IPS DF 4.7 (cell line): ENCODE results near the gene GALNTL6.
"Not testable (repeated sequence)": the region's sequence is repeated elsewhere in the genome, so short reads cannot be mapped to it uniquely, and the experiment has no call there.

ENCODE experiments used
- DNase-seq: peaks from one replicate; pipeline ENCODE4 v3.0.0-alpha.2; 2013; ENCODE audit warnings: low spot score; ENCODE audit errors: extremely low read depth

The GALNTL6 gene

GRCh38 chr4:173009129-173009823 is 1196.1 kb downstream of the GALNTL6 start:
- DNase-seq: no peak

DNA sequence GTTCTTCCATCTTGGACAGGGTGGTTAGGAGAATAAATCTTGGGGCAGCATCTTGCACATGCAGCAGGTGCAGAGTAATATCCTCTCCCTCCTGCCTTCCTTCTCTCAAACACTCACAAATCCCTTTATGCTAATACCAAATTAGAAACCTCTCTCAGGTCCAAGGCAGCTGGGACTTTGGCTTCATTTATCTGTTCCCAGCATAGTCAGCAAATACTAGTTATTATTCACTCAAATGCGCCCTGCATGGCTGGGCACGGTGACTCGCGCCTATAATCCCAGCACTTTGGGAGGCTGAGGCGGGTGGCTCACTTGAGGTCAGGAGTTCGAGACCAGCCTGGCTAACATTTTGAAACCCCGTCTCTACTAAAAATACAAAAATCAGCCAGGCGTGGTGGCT is 1199.4 kb downstream of the GALNTL6 start:
- no peak for DNase-seq

GRCh38 chr4:173013232-173013930 is 1200.2 kb downstream of the GALNTL6 start:
- DNase-seq: no peak

- DNase-seq: peak; percentile 58
Measured at GRCh38 chr4:173014113-173014558, 1200.9 kb downstream of the GALNTL6 start.

DNA sequence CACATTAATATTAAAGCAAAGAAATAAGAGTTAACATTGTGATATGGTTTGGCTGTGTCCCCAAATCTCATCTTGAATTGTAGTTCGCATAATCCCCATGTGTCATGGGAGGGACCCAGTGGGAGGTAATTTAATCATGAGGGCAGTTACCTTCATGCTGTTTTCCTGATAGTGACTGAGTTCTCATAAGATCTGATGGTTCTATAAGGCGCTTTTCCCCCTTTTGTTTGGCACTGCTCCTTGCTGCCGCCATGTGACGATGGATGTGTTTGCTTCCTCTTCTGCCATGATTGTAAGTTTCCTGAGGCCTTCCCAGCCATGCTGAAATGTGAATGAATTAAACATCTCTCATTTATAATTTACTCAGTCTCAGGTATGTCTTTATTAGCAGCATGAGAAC is 1201.6 kb downstream of the GALNTL6 start:
- DNase-seq: no peak

- no peak for DNase-seq
Measured at GRCh38 chr4:173017802-173018201, 1204.6 kb downstream of the GALNTL6 start.

DNA sequence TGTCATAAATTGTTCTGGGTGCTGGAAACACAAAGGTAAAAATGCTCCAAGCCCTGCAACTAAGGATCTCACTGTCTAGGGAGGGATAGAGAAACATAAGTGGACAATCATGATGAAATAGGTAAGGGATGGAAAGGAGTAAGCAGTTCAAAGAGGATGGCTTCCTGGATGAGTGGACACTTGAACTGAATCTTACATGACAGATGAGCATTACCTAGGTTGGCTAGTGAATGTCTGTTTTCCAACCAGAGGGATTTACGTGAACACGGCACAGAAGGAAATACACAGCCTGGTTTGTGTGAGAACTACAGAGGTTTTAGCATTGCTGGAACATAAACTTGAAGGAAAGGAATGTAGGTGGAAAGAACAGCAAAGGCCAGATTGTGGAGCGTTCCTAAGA is 1205.2 kb downstream of the GALNTL6 start:
- no peak for DNase-seq

DNA sequence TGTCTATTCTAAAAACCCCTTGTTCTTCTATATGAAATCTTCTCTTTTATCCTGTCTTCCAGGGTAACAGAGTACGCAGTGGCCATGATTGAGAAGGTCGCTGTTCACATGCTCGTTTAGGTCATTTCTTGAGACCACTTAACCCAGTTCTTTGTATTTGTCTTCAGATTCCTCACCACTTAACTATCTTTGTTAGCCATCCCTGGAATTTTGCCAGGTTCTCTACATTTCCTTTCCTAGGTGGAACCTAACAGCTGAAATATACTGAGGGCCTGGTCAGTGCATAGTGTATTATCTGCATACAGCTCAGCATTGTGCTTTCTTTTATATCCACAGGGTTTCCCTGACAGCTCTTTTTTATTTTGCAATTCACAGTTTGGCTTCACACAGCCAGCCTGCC is 1206.5 kb downstream of the GALNTL6 start:
- no peak for DNase-seq

DNA sequence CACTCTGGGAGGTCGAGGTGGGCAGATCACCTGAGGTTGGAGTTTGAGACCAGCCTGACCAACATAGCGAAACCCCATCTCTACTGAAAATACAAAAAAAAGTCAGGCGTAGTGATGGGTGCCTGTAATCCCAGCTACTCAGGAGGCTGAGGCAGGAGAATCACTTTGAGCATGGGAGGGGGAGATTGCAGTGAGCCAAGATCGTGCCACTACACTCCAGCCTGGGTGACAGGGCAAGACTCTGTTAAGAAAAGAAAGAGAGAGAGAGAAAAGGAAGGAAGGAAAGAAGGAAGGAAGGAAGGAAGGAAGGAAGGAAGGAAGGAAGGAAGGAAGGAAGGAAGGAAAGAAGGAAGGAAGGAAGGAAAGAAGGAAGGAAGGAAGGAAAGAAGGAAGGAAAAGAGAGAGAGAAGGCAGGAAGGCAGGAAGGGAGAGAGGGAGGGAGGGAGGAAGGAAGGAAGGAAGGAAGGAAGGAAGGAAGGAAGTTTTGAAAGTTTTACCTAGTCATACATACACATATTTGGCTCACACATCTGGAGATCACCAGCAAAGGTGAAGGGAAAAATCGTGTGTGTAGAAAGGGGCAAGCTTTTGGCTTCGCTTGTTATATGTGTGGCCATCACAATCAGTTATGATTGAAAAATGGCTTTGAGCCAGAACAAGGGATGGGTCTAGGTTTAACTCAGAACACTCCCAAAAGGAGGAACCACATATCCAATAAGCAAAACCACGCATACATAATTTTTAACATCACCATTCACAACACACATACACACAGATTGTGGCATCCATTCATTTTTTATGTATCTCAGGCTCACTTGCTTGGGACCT is 1208.8 kb downstream of the GALNTL6 start:
- not testable (repeated sequence) for DNase-seq

- DNase-seq: no peak
Measured at GRCh38 chr4:173024203-173024602, 1211.0 kb downstream of the GALNTL6 start.

DNA sequence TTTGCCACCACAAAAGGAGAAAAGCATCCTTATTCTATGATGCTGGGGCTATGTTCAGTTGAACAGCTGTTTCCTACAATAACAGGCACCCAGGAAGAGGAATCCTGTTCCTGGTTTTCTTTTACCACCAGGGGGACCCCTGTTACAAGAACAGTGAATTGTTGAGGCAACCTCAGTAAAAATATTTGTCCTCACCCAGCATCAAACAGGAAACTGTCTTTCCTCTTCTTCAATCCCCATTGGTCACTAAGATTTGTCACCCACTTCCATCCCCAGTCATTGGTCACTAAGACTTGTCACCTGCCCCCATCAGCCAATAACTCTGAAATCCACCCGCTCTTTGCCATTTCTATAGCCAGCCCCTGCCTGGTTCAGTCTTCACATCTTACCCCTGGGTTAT is 1211.9 kb downstream of the GALNTL6 start:
- DNase-seq: peak; percentile 41

DNA sequence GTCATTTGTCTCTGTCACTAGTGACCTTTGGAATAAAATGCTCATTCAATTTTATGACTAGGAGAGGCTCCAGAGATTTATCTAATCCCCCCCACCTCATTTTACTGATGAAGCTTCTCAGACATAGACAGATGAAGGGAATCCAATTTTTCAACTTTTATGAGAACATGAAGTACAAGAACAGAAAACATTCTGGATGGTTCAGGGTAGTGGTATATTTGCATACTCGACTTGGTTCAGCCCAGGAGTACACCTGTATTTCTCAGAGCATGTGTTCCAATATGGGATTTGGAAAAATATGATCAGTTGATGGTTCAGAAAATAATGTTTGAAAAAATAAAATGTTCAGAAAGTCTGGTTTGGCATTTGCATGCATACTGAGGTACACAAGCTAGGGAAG is 1224.0 kb downstream of the GALNTL6 start:
- no peak for DNase-seq

GRCh38 chr4:173038192-173038896 is 1225.1 kb downstream of the GALNTL6 start:
- no peak for DNase-seq

DNA sequence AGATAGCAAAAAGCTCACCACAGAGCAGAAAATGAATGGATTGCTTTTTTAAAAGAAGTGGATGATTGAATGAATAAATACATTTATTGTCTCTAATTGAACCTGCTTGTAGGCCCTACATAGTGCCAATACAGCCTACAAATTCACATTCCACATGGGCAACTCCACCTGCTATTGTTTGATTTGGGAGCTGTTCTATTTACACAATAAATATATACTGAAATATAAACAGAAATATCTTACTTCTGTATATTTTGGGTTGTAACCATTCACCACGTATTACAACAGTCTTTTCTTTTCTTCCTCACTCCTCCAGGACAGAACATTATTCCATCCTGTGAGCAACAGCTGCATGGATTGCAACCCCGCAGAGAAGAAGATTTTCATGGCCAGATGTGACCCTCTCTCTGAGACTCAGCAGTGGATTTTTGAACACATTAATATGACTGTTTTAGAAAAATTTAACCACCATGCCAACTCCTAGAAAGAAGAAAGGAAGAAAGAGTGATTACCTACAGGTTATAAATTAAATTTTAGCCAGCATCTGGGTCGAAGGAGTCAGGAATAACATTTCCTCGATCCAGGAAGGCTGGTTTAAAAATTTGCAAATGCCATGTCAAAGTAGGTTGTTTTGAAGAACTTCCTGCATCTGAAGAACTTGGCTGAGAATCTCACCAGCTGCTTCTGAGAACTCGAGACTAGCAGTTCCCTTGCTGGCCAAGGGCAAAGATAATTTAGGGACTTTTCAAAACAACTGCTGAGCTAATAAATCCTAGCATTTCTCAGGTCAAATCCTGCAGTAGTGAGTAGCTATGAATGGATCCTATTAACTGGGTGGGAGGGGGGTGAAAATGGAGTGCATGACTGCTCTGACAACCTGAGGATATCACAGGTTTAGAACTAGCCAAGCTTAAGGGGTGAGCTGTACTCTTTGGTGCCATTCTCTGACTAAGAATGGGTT is 1226.7 kb downstream of the GALNTL6 start:
- no peak for DNase-seq

DNA sequence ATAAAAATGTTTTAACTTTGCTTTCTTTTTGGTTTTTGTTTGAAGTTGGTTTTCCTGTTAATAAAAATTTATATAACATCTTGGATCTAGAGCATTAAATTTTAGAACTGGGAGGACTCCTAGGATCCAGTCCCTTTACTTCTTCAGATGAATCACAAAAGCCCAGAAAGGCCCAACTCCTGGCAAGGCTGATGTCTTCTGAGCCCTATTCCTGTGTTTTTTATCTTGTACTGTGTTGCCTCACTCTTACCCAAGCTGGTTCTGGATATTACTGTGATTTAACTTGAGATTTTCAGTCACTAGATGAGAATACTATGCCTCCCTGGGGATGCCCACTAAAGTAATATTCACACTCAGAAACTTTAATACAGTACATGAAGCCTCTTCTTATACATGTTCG is 1228.3 kb downstream of the GALNTL6 start:
- no peak for DNase-seq

DNA sequence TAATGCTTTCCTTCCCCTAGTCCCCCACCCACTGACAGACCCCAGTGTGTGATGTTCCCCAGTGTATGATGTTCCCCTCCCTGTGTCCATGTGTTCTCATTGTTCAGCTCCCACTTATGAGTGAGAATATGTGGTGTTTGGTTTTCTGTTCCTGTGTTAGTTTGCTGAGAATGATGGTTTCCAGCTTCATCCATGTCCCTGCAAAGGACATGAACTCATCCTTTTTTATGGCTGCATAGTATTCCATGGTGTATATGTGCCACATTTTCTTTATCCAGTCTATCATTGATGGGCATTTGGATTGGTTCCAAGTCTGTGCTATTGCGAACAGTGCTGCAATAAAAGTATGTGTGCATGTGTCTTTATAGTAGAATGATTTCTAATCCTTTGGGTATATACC is 1228.9 kb downstream of the GALNTL6 start:
- DNase-seq: not testable (repeated sequence)

- DNase-seq: no peak
Measured at GRCh38 chr4:173044340-173044739, 1231.1 kb downstream of the GALNTL6 start.

- no peak for DNase-seq
Measured at GRCh38 chr4:173045571-173045970, 1232.4 kb downstream of the GALNTL6 start.

DNA sequence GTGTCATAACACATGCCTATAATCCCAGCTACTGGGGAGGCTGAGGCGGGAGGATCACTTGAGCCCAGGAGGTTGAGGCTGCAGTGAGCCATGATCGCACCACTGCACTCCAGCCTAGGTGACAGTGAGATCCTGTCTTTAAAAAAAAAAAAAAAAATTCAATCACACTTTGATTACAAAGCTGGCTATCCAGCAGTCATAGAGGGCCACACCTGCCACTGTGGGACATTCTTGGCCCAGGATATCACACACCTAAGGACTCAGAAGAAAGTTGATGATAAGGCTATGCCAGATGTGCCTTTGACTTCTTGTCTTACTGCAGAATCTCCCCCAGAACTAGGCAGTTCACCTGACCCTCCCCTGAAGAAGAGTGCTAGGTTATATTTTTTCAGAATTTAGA is 1232.9 kb downstream of the GALNTL6 start:
- no peak for DNase-seq

DNA sequence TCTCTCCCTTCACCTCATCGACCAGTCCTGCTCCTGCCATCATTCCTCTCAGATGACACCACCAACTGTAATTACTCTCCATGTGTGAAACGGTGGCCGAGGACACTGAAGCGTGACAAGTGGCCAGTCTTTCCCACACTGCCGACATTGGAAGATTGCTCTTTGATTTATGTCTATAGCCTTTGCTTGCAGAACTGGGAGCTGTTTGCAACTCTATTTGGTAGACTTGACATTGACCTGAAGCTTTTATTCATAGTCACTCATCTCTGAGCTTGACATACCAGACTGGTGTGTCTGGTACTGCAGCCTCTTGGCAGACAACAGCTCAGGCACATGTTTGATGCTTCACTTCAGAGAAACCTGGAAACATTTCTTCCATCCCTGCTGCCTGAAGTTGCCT is 1233.6 kb downstream of the GALNTL6 start:
- DNase-seq: no peak
